HG03066 (cell line): Measurements from ENCODE around the gene DIS3L2.

Experiments
- ATAC-seq: cut with Tn5 transposase; IDR thresholded peaks from one replicate; pipeline ENCODE4 v1.9.1; 2021; ENCODE audit warnings: low read depth; ENCODE audit not compliant: unreplicated experiment

Gene DIS3L2

DNA sequence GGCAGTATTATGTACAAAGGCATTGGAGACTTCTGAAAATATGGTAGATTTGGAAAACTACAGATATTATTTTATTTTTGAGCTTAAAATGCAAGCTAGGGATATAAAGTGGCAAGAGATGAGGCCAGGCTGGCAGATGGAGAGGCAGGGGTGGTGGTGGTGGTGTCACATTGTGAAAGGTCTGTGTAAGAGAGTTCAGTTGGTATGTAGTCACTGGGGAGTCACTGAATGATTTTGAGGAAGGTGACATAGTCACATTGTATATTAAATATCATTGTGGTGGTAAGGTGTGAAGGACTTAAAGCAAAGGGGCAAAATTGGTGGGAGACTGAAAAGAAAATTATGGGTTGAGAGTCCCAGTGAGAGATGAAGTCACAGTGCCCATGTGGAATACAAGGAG lies 82.5 kb downstream of the DIS3L2 start:
- no peak for ATAC-seq

DNA sequence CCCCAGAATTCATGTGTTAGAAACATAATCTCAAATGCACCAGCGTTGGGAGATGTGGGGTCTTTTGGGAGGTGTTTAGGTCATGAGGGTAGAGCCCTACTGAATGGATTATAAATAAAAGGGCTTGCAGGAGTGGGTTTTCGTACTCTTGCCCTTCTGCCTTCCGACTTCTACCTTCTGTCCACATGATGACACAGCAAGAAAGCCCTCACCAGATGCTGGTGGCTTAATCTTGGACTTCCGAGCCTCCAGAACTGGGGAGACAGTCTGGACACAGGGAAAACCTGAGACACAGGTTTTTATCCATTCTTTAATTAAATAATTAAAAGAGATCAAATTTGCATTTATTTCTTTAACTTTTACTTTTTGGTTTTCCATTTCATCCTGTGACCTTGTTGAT lies 87.8 kb downstream of the DIS3L2 start:
- no peak for ATAC-seq

DNA sequence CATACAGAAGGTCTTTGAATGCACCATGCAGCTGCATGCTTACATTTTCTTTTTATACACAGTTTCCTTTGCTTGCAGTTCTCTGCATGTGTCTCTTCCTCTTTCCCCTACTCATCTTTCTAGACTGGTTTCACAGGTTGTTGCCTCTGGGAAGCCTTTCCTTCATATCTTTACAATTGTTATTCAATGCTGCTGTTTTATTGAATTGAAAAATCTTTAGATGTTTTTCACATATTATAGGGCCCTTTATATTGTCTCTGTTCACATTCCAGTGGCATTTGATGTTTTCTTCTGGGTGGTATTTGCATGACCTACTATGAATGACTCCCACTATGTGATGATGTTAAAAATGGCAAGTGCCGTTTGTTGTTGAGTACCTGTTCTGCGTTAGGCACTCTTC lies 91.1 kb downstream of the DIS3L2 start:
- no peak for ATAC-seq

DNA sequence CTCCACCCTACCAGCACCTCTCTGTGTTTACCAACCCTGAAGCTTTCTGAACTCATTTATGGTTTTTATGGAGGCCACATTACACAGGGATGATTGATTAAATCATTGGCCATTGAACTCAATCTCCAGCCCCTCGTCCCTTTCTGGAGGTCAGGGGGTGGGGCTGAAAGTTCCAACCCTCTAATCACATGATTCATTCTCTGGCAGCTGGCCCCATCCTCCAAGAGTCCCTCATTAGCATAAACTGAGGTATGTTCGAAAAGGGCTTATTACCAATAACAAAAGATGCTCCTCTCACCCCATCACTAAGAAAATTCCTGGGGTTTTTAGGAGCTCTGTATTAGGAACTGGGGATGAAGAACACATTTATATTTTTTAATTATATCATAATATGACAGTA lies 92.3 kb downstream of the DIS3L2 start:
- no peak for ATAC-seq

DNA sequence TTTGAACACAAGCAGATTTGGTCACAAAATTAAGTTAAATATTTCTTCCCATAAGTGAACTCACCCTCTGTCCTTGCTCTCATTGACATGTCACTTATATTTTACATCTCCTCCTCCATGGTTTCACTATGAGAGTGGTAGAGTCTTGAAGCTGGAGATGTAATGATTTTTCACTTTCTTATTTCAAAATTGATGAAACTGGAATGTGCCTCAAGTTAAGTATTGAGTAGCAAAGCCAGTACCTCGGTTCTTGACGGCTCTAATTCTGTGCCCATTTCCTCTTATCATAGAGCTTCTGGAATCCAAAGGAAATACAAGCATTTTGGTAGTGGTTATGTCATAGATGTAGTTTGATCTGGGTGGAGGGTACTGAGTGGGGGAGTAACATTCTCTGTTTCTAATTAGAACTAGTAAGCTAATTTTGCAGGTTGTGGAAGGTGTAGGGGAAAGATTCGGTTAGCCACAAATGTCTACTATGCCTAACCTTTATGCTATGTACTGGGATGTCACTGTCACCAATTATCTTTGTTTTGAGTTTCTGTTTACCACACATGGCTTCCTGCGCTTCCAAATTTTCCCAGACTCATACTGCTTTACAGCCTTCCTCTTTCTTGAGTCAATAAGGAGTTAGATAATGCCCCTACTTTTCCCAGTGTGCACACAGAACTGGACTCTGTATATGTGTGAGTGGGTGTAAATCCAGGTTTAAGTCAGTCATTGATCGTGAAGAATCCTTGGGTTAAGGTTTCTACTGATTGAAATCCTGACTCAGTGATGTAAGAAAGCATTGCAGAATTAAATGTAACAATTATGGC lies 96.8 kb downstream of the DIS3L2 start:
- ATAC-seq, result no peak

DNA sequence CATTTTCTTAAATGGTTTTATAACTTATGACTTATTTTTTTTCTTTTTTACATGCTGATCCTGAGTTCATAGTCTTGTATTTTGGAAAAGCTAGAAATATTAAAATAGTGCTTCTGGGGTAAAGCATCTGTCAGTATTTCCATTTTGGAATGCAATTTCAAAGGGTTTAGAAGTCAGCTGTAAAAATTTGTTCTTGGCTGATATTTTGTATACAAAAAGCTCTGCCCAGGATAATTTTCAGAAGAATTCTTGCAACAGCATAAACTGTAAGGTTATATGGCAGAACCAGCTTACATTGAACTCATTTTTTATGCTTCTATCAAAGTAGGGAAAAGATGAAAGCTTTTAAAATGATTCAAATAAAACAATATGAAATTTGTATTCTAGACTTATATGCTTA lies 97.4 kb downstream of the DIS3L2 start:
- ATAC-seq, result no peak

DNA sequence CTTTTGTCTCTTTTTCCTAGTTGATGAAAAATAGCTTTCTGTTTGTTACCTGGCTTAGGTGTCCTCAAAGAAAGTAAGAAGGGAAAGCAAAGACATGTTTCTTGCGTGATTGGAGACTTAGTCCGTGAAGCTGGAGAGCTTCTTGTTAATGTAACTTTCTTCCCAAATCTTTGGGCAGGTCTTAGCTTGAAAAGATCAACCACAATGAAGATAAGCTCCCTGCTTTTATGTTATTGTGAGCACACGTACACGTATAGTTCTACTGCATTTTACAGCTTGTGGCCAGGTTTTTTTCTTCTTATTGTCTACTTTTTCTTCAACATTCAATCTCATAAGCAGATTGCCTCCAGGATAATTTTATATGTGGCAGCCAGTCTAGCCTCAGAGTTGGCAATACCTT lies 99.8 kb downstream of the DIS3L2 start:
- ATAC-seq, result no peak

DNA sequence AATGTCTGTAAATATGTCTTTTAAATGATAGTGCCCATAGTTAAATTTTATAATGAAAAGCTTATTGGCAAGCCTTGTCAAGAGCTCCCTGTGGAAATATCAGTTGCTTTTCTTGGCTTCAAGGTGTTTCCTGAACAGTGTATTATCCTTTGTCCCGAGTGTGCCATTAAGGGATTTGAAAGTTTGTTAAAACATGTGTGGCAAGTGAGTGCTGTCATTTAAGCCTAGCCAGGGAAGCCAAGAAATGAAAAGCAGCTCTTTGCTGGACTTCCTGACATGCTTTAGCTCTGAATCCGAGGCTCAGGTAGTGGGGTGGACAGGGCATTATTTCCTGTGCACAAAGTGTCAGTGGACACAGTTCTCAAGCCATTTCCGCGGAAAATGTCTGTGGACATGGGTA lies 111.5 kb downstream of the DIS3L2 start:
- no peak for ATAC-seq

DNA sequence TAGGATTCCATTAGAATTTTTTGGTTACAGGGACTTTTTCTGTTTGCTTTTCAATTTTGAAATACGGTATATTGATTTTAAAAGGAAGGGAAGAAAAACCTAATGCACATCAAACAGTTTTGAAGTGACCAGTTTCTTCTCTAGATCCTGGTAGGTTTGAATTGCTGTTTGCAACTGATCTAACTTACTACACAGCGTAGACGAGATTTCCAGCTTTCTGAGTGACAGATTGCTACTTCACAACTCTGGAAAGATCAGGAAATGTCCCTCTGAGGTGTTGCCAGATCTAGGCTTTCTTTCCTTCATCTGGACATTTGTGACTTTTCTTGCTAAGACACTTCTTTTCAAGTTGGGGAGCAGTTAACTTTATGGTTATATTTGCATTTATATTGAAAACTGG lies 112.2 kb downstream of the DIS3L2 start:
- no peak for ATAC-seq

DNA sequence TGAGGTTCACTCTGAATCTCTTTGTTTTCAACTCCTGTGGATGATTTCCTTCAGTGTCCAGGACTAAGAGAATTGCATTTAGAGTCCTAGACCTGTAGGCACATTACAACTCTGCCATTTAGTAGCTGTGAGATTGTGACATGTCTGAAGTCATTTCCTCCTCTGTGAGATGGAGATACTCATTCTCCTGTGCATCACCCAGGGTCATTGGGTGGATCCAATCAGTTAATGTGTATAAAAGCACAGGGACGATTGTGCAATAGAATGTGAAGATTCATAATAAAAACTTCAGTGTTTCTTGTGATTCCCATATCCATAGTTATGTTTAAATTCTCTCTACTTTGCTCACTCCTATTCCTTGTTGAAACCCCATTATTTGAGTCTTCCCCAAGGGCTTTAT lies 113.6 kb downstream of the DIS3L2 start:
- ATAC-seq, result no peak

DNA sequence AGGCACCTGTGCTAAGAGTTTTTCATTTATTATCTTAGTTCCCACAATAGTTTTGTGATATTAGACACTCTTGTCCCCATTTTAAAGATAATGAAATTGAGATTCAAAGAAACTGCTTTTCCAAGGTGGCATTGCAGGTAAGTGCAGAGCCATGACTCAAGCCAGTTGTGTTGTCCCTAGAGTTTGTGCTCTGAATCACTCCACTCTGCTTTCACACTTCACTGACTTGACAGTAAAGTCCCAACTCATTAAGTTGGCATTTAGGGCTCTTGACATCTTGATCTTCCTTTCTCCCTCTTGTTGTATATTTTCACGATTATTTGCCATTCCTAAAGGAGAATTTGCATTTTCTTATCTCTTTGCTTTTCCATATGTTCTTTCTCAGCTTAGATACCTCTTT lies 114.3 kb downstream of the DIS3L2 start:
- ATAC-seq, result no peak

DNA sequence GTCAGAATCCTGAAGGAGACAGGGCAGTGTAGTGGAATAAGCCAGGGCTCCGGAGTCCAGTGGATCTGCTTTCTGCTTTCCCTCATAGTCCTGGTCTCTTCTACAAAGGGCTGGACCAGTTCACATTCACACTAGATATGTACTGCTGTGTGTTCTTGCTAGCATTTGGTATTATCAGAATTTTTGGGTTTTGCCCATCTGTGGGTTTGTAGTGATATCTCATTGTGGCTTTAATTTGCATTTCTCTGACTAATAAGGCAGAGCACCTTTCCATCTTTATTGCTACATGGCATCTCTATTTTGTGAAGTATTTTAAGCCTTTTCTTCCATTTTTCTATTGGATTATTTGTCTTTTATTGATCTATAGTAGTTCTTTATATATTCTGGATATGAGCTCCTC lies 114.8 kb downstream of the DIS3L2 start:
- ATAC-seq, result no peak

DNA sequence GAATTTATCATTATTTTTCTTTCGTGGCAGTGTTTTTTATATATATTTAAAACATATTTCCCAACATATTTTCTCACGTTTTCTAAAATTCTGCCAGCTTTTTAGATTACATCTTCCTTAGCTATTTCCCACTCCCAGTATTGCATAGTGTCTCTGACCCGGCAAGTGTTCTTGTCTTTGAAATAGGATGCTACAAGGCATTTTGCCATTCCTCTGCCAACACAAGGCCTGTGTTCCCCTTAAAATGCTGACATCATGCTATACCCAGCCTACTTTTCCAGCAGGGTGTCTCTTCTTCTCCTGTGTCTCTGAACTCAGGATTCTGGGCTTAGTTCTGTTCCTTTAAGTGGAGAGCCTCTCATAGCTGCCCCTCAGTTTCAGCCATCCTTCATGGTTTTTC lies 115.2 kb downstream of the DIS3L2 start:
- ATAC-seq, result no peak

DNA sequence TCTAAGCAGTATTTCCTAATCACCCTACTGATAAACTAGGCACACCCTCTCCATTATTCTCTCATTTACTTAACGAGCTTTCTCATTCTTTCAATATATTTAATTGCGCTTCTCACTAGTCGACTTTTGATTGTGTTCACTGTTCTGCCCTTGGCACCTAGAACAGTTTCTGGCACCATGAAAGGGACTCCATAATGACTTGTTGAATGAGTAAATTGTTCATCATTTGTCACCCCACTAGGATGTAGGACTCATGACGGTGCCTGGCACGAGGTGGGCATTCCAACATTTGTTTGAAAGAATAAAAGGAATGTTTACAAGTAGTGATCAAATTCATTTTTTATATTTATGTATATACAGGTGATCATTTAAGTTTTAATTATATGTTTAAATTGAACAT lies 123.7 kb downstream of the DIS3L2 start:
- no peak for ATAC-seq

DNA sequence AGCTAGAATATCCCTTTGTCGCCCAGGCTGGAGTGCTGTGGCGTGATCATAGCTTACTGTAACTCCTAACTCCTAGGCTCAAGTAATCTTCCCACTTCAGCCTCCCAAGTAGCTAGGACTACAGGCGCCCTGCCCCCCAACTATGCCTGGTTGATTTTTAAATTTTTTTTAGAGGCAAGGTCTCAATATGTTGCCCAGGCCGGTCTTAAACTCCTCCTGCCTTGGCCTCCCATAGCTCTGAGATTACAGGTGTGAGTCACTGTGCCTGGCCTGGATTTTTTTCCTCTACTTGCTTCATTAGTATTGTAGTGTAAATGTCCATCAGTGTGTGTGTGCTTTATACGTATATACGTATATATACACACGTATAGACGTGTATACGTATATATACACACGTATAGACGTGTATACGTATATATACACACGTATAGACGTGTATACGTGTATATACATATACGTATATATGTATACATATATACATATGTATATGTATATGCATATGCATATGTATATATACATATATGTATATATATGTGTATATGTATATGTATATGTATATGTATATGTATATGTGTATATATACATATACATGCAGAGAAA lies 124.4 kb downstream of the DIS3L2 start:
- no peak for ATAC-seq

DNA sequence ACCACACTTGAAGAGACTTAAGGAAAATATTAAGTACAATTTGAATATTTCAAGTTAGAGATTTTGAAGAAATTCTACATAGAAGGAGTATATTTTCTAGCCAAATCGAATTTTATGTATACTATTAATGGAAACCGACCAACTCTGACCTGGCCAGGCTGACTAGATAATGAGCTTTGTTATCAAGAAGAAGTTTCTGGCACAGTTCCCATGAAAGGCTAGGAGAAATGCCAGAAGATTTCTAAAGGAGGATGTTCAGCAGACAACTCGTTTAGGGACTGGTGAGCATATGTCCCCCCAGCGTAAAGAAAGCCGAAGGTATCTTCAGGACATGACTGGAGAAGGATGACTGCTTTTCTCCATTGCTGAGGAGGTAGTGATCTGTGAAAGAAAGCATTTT lies 127.3 kb downstream of the DIS3L2 start:
- ATAC-seq, result no peak

DNA sequence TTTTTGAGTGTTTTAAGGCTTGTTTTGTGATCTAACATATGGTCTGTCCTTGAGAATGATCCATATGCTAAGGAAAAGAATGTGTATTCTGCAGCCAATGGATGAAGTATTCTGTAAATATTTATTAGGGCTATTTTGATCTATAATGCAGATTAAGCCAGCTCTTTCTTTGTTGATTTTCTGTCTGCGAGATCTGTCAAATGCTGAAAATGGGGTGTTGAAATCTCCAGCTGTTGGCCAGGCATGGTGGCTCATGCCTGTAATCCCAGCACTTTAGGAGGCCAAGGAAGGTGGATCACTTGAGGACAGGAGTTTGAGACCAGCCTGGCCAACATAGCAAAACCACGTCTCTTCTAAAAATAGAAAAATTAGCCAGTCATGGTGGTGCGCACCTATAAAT lies 132.7 kb downstream of the DIS3L2 start:
- ATAC-seq, result no peak

DNA sequence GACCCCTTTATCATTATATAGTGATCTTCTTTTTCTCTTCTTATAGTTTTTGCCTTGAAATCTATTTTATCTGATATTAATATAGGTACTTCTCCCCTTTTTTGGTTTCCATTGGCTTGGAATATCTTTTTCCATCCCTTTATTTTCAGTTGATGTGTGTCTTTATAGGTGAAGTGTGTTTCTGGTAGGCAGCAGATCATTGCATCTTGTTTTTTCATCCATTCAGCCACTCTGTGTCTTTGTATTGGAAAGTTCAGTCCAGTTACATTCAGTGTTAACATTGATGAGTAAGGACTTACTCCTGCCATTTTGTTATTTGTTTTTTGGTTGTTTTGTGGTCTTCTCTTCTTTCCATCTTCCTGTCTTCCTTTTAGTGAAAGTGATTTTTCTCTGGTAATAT lies 133.4 kb downstream of the DIS3L2 start:
- ATAC-seq, result no peak

DNA sequence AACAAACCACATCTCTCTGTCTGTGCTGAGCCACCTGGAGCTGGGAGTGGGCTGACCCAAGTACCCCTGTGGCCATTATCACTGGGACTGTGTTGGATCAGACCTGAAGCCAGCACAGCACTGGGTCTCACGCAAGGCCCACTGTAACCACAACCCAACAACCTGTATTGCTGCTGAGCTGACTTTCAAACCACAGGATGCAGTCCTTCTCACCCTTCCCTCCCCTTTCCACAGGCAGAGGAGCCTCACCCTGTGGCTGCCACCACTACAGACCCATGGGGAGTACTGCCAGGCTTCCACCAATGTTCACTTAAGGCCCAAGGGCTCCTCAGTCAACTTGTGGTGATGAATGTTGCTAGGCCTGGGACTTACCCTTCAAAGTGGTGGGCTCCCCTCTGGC lies 135.7 kb downstream of the DIS3L2 start:
- no peak for ATAC-seq

DNA sequence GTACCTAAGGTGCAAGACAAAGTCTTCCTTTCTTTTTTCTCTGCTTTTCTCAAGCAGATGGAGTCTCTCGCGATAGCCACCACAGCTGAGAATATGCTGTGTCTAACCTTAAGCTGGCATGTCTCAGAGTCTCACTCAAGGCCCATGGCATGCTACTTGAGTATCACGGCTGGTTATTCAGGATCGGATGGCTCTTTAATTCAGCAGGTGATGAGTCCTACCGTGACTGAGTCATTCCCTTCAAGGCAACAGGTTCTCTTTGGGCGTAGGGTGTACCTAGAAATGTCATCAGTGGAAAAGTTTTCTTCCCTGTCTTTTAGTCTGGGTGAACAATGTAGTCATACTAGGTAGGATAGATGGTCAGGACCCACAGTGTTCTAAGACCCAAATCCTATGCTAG lies 136.2 kb downstream of the DIS3L2 start:
- ATAC-seq, result no peak

DNA sequence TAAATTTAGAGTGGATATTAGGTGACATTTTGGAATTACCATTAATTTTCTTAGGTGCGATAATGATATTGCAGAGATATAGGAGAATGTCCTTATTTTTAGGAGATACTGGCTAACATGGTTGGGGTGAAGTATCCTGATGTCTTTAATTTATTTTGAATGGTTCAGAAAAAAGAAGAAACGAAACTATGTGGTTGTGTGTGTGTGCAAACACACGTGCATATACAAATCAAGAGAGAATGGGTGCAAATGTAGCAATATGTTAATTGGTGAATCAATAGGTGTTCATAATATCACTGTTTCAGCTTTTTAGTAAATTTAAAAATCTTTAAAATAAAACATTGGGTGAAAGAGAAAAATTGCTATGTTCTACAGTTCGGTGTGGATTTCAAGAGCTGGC lies 140.9 kb downstream of the DIS3L2 start:
- no peak for ATAC-seq

DNA sequence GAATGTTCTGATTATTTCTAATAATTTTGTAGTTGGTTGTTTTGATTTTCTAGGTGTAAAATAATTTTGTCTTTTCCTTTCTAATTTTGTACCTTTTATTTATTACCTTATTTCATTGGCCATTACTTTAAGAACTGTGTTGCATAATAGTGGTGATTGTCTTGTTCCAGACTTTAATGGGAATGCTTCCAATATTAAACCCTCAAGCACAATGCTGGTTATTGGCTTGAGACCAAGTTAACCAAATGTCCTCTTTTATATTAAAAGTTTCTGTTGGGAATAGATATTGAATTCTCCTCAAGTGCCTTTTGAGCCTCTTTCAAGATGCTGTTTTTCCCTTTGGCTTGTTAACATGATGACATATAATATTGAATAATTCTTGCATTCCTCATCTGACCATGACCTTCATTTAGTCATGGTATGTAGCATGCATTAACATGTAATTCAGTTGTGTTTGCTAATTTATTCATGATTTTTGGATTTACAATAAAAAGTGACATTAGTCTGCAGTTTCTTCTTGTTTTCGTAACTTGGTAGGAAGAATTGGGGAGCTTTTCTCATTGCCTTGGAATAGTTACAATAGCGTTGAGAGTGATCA lies 141.7 kb downstream of the DIS3L2 start:
- ATAC-seq, result no peak
